Mesenchymal stem cell (in vitro differentiated cells and primary cell): ENCODE data around the gene FANCI.

Experiments
- DNase-seq: peaks from one replicate; pipeline ENCODE4 v3.0.0-alpha.2; 2013
- H2AFZ ChIP-seq: one replicate; pipeline ENCODE4 v1.6.1; 2013; ENCODE audit warnings: low read depth, mild to moderate bottlenecking, control low read depth, inconsistent platforms, low read length, moderate library complexity
- H2AK5ac ChIP-seq: 2 replicates; pipeline ENCODE4 v1.6.1; 2013; ENCODE audit warnings: low read length, moderate library complexity, mild to moderate bottlenecking, inconsistent platforms; ENCODE audit not compliant: severe bottlenecking
- H2BK120ac ChIP-seq: one replicate; pipeline ENCODE4 v1.6.1; 2013; ENCODE audit warnings: low read depth, mild to moderate bottlenecking, inconsistent platforms, low read length, moderate library complexity
- H2BK12ac ChIP-seq, 2 experiments: one replicate each; pipeline ENCODE4 v1.6.1; 2013; ENCODE audit warnings: inconsistent platforms in 2 of 2, low read length in 2 of 2, mild to moderate bottlenecking in 2 of 2, moderate library complexity in 2 of 2, control low read depth in 1 of 2
- H2BK15ac ChIP-seq: one replicate; pipeline ENCODE4 v1.6.1; 2013; ENCODE audit warnings: mild to moderate bottlenecking, low read depth, inconsistent platforms; ENCODE audit not compliant: poor library complexity, severe bottlenecking
- H2BK5ac ChIP-seq: 2 replicates; pipeline ENCODE4 v1.6.1; 2013; ENCODE audit warnings: low read depth, mild to moderate bottlenecking, low read length, control low read depth, inconsistent platforms; ENCODE audit not compliant: poor library complexity, severe bottlenecking
- H3K14ac ChIP-seq, 2 experiments: one replicate each; pipeline ENCODE4 v1.6.1; 2013; ENCODE audit warnings: inconsistent platforms in 2 of 2, low read length in 2 of 2, control low read depth in 1 of 2, mild to moderate bottlenecking in 1 of 2, moderate library complexity in 1 of 2
- H3K18ac ChIP-seq, 2 experiments: one replicate each; pipeline ENCODE4 v1.6.1; 2013; ENCODE audit warnings: inconsistent platforms in 2 of 2, low read length in 2 of 2, control low read depth in 1 of 2, low read depth in 1 of 2, mild to moderate bottlenecking in 1 of 2
- H3K23ac ChIP-seq, 2 experiments: one replicate each; pipeline ENCODE4 v1.6.1; 2013; ENCODE audit warnings: inconsistent platforms in 2 of 2, low read length in 2 of 2, mild to moderate bottlenecking in 2 of 2, moderate library complexity in 2 of 2, control low read depth in 1 of 2
- H3K27ac ChIP-seq: 2 replicates; pipeline ENCODE4 v1.5.1; 2013; ENCODE audit warnings: mild to moderate bottlenecking, moderate library complexity, low read length, control low read depth, inconsistent platforms; ENCODE audit not compliant: poor library complexity, severe bottlenecking
- H3K27me3 ChIP-seq, 2 experiments: 2 replicates each; pipeline versions ENCODE4 v1.6.1 to v1.7.0; 2013; ENCODE audit warnings: low read length in 2 of 2, mild to moderate bottlenecking in 2 of 2, moderate library complexity in 2 of 2, control low read depth in 1 of 2, inconsistent platforms in 1 of 2; ENCODE audit not compliant: control insufficient read depth in 1 of 2, insufficient read depth in 1 of 2
- H3K36me3 ChIP-seq, 2 experiments: 2 replicates each; pipeline versions ENCODE4 v1.6.1 to v1.7.0; 2013; ENCODE audit warnings: low read length in 2 of 2, control low read depth in 1 of 2, inconsistent platforms in 1 of 2, low read depth in 1 of 2, mild to moderate bottlenecking in 1 of 2; ENCODE audit not compliant: insufficient read depth in 2 of 2, control insufficient read depth in 1 of 2
- H3K4ac ChIP-seq, 2 experiments: one replicate each; pipeline ENCODE4 v1.6.1; 2013; ENCODE audit warnings: inconsistent platforms in 2 of 2, low read length in 2 of 2, mild to moderate bottlenecking in 2 of 2, moderate library complexity in 2 of 2, control low read depth in 1 of 2, low read depth in 1 of 2
- H3K4me1 ChIP-seq: 2 replicates; pipeline ENCODE4 v1.6.1; 2013; ENCODE audit warnings: low read depth, low read length, control low read depth; ENCODE audit not compliant: control insufficient read depth, insufficient read depth
- H3K4me2 ChIP-seq: 2 replicates; pipeline ENCODE4 v1.6.1; 2013; ENCODE audit warnings: low read length, mild to moderate bottlenecking, inconsistent platforms; ENCODE audit not compliant: poor library complexity, severe bottlenecking
- H3K4me3 ChIP-seq, 2 experiments: 2 replicates each; pipeline versions ENCODE4 v1.5.1 to v1.7.0; 2013; ENCODE audit warnings: low read length in 2 of 2, mild to moderate bottlenecking in 2 of 2, control low read depth in 1 of 2, low read depth in 1 of 2; ENCODE audit not compliant: insufficient read depth in 1 of 2
- H3K79me1 ChIP-seq: replicated peaks from 2 replicates; pipeline ENCODE4 v1.6.1; 2013; ENCODE audit warnings: mild to moderate bottlenecking, control low read depth, low read length, inconsistent platforms; ENCODE audit not compliant: poor library complexity, severe bottlenecking
- H3K9ac ChIP-seq: 2 replicates; pipeline ENCODE4 v1.7.0; 2013; ENCODE audit warnings: mild to moderate bottlenecking, low read length, moderate library complexity
- H3K9me3 ChIP-seq: 2 replicates; pipeline ENCODE4 v1.7.0; 2013; ENCODE audit warnings: mild to moderate bottlenecking, low read length; ENCODE audit not compliant: control insufficient read depth
- H4K8ac ChIP-seq: one replicate; pipeline ENCODE4 v1.6.1; 2013; ENCODE audit warnings: inconsistent platforms, mild to moderate bottlenecking, low read length, moderate library complexity
- H4K91ac ChIP-seq: one replicate; pipeline ENCODE4 v1.6.1; 2013; ENCODE audit warnings: mild to moderate bottlenecking, low read length, inconsistent platforms
- whole genome bisulfite sequencing: methylation state at CpG from one replicate; pipeline ENCODE4 v1.1.7; 2013; ENCODE audit warnings: mixed read lengths; 5-methylcytosine and 5-hydroxymethylcytosine counted together

The FANCI gene

GRCh38 chr15:89326316-89326715, 82.5 kb downstream of the FANCI start:
- WGBS = 87% methylated on average over 4 of the region's 6 CpGs
- H4K91ac ChIP-seq = no peak overlapping the region
- no peak overlapping the region for H3K27ac ChIP-seq
- H2AFZ ChIP-seq = no peak overlapping the region
- H4K8ac ChIP-seq = no peak overlapping the region
- no peak overlapping the region for H3K4ac ChIP-seq
- no peak overlapping the region for H2BK5ac ChIP-seq
- no peak overlapping the region for H2BK12ac ChIP-seq
- H3K27me3 ChIP-seq = no peaks in the 10 kb centered on the region
- no peak overlapping the region for H3K23ac ChIP-seq
- no peaks in the 10 kb centered on the region for H3K9me3 ChIP-seq
- no peak overlapping the region for H2BK120ac ChIP-seq
- peaks cover 74% of the 10 kb centered on the region for H3K79me1 ChIP-seq
- H2AK5ac ChIP-seq = no peak overlapping the region
- no peak overlapping the region for H3K4me3 ChIP-seq
- H3K4me2 ChIP-seq = no peak overlapping the region
- no peak overlapping the region for H3K14ac ChIP-seq
- H3K18ac ChIP-seq = no peak overlapping the region
- H3K4me1 ChIP-seq = peaks cover 11% of the 10 kb centered on the region
- no peak overlapping the region for H2BK15ac ChIP-seq
- DNase-seq = no peak
- H3K36me3 ChIP-seq = peaks cover 91 to 100% of the 10 kb centered on the region in 2 experiments
- no peak overlapping the region for H3K9ac ChIP-seq

GRCh38 chr15:89327113-89327512, 83.3 kb downstream of the FANCI start:
- no peak overlapping the region for H4K8ac ChIP-seq
- peaks cover 13% of the 10 kb centered on the region for H3K4me1 ChIP-seq
- WGBS = 98% methylated on average over 5 of the region's 6 CpGs

GRCh38 chr15:89328398-89329254, 84.8 kb downstream of the FANCI start:
- Histone ChIP-seq H3K9ac (no peak overlapping the region), H3K4ac (no peak overlapping the region), H2BK15ac (no peak overlapping the region), H2BK12ac (no peak overlapping the region), H3K27me3 (no peaks in the 10 kb centered on the region), H3K79me1 (peaks cover 56% of the 10 kb centered on the region), H3K23ac (no peak overlapping the region), H4K91ac (no peak overlapping the region), H2BK5ac (no peak overlapping the region), H3K14ac (no peak overlapping the region), H3K9me3 (no peaks in the 10 kb centered on the region), H3K18ac (no peak overlapping the region), H3K4me3 (no peak overlapping the region), H2BK120ac (no peak overlapping the region), H3K36me3 (peaks cover 83 to 94% of the 10 kb centered on the region in 2 experiments), H3K27ac (no peak overlapping the region), H3K4me1 (peaks cover 23% of the 10 kb centered on the region), H4K8ac (no peak overlapping the region), H3K4me2 (no peak overlapping the region), H2AK5ac (no peak overlapping the region), H2AFZ (no peak overlapping the region)
- no peak for DNase-seq
- 96% methylated on average over 13 of the region's 13 CpGs for WGBS

More at GRCh38 chr15:89327113-89327512, 83.3 kb downstream of the FANCI start:
- H2BK5ac ChIP-seq = no peak overlapping the region
- no peak for DNase-seq
- H3K9ac ChIP-seq = no peak overlapping the region
- no peak overlapping the region for H2BK15ac ChIP-seq
- peaks cover 66% of the 10 kb centered on the region for H3K79me1 ChIP-seq
- H2AFZ ChIP-seq = no peak overlapping the region
- H3K23ac ChIP-seq = no peak overlapping the region
- no peak overlapping the region for H3K18ac ChIP-seq
- no peak overlapping the region for H3K14ac ChIP-seq
- no peak overlapping the region for H4K91ac ChIP-seq
- no peak overlapping the region for H3K27ac ChIP-seq
- H2BK12ac ChIP-seq = no peak overlapping the region
- no peaks in the 10 kb centered on the region for H3K9me3 ChIP-seq
- no peaks in the 10 kb centered on the region for H3K27me3 ChIP-seq
- H3K4ac ChIP-seq = no peak overlapping the region
- no peak overlapping the region for H3K4me2 ChIP-seq
- H3K4me3 ChIP-seq = no peak overlapping the region
- no peak overlapping the region for H2BK120ac ChIP-seq
- H3K36me3 ChIP-seq = peaks cover 88 to 100% of the 10 kb centered on the region in 2 experiments
- H2AK5ac ChIP-seq = no peak overlapping the region

- Histone ChIP-seq H3K27ac (no peak overlapping the region), H2BK5ac (no peak overlapping the region), H3K79me1 (peaks cover 47% of the 10 kb centered on the region), H2BK15ac (no peak overlapping the region), H3K18ac (no peak overlapping the region), H3K27me3 (no peaks in the 10 kb centered on the region), H3K4ac (no peak overlapping the region), H3K4me1 (peaks cover 24% of the 10 kb centered on the region), H2AFZ (no peak overlapping the region), H4K91ac (no peak overlapping the region), H3K4me2 (no peak overlapping the region), H2AK5ac (no peak overlapping the region), H2BK12ac (no peak overlapping the region), H3K23ac (no peak overlapping the region), H3K14ac (no peak overlapping the region), H3K9me3 (no peaks in the 10 kb centered on the region), H3K4me3 (no peak overlapping the region), H3K9ac (no peak overlapping the region), H2BK120ac (no peak overlapping the region), H4K8ac (no peak overlapping the region), H3K36me3 (peaks cover 75 to 85% of the 10 kb centered on the region in 2 experiments)
- DNase-seq = no peak
- WGBS = 93% methylated on average over 8 of the region's 8 CpGs
These were observed 85.7 kb downstream of the FANCI start for GRCh38 chr15:89329329-89330084.
